Caco-2 (cell line): ENCODE results near the gene PEX6. TPM values are rescaled to one million over a fixed set of nuclear protein-coding genes. Genes with fewer than 3 reads are reported as not detected.

Experiments
- BruUV-seq: library from RNA; stranded (reverse); fragments of 400-500 nt; replicated peaks from 2 replicates; lab custom pipeline; 2021; lab: Mats Ljungman, UMichigan
- CTCF ChIA-PET: fragments of 300-600 bp; sonication (Branson Sonifier 250); formaldehyde crosslinking; loops from one replicate; lab custom pipeline; 2022; ENCODE audit warnings: antibody characterized with exemption; lab: Charles Lee
- POLR2A ChIA-PET: fragments of 300-600 bp; sonication (Branson Sonifier 250); formaldehyde crosslinking; loops from one replicate; lab custom pipeline; 2022; ENCODE audit warnings: antibody characterized with exemption; lab: Charles Lee
- DNase-seq, 2 experiments: peaks; one replicate each; pipeline versions ENCODE4 v3.0.0 to v3.0.0-alpha.2; 2020 to 2022
- H3K27me3 ChIP-seq: replicated peaks from 2 replicates; pipeline ENCODE4 v1.6.0; 2011; ENCODE audit warnings: low read length; ENCODE audit not compliant: control insufficient read depth, insufficient read depth
- H3K36me3 ChIP-seq: 2 replicates; pipeline ENCODE4 v1.5.1; 2011; ENCODE audit warnings: low read length; ENCODE audit not compliant: control insufficient read depth, insufficient read depth
- H3K4me1 ChIP-seq: fragments of 250-450 bp; sonication (Bioruptor Pico); 2 replicates; pipeline ENCODE4 v1.5.1; 2020; ENCODE audit warnings: mild to moderate bottlenecking
- H3K4me3 ChIP-seq: 2 replicates; pipeline ENCODE4 v1.5.1; 2011; ENCODE audit warnings: low read depth, mild to moderate bottlenecking, control low read depth, low read length
- H3K9me3 ChIP-seq: fragments of 250-450 bp; sonication (Bioruptor Pico); 2 replicates; pipeline ENCODE4 v1.5.1; 2020; ENCODE audit warnings: mild to moderate bottlenecking, moderate library complexity
- H3K27ac Mint-ChIP-seq: one replicate; pipeline ENCODE4 v1.8.0; 2022; ENCODE audit warnings: mixed read lengths; ENCODE audit not compliant: unreplicated experiment
- H3K27me3 Mint-ChIP-seq: one replicate; pipeline ENCODE4 v1.8.0; 2022; ENCODE audit warnings: mixed read lengths; ENCODE audit not compliant: insufficient read depth, unreplicated experiment
- H3K36me3 Mint-ChIP-seq: one replicate; pipeline ENCODE4 v1.8.0; 2022; ENCODE audit warnings: mild to moderate bottlenecking, mixed read lengths; ENCODE audit not compliant: insufficient read depth, unreplicated experiment
- H3K4me1 Mint-ChIP-seq: one replicate; pipeline ENCODE4 v1.8.0; 2022; ENCODE audit warnings: low read depth, mixed read lengths; ENCODE audit not compliant: unreplicated experiment
- H3K4me3 Mint-ChIP-seq: one replicate; pipeline ENCODE4 v1.8.0; 2022; ENCODE audit warnings: mild to moderate bottlenecking, moderate library complexity, mixed read lengths; ENCODE audit not compliant: unreplicated experiment
- H3K9me3 Mint-ChIP-seq: one replicate; pipeline ENCODE4 v1.8.0; 2022; ENCODE audit warnings: mixed read lengths; ENCODE audit not compliant: unreplicated experiment
- CTCF ChIP-seq, 2 experiments: fragments of 200-600 bp in 1 of 2; IDR thresholded peaks; 1 replicate in 1 of 2; 2 replicates in 1 of 2; pipeline versions ENCODE4 v1.5.1 to v1.8.0; 2011 to 2022; ENCODE audit warnings: antibody characterized with exemption in 1 of 2, control low read depth in 1 of 2, inconsistent platforms in 1 of 2, low read depth in 1 of 2, low read length in 1 of 2, mild to moderate bottlenecking in 1 of 2, moderate library complexity in 1 of 2; ENCODE audit not compliant: insufficient read depth in 1 of 2, severe bottlenecking in 1 of 2, unreplicated experiment in 1 of 2
- intact Hi-C: fragments of 100-400 bp; cut with micrococcal nuclease; formaldehyde crosslinking; loops from one replicate; pipeline ENCODE4 v1.10.0; 2022; ENCODE audit not compliant: unreplicated experiment
- total RNA-seq: library from RNA; stranded (reverse); gene quantifications from 2 replicates; pipeline ENCODE4 v1.2.3, GENCODE V29; 2022

The PEX6 gene
- total RNA-seq, 1 experiment from 2014 or later, result 6.9 TPM

- intact Hi-C loops, result no loop called here
- H3K27ac Mint-ChIP-seq, result no peak overlapping the region
- no peaks in the 10 kb centered on the region for H3K27me3 Mint-ChIP-seq
- no peaks in the 10 kb centered on the region for H3K9me3 Mint-ChIP-seq
- Histone ChIP-seq H3K27me3 (no peaks in the 10 kb centered on the region), H3K4me1 (0 out of 2 replicates have a peak, but pooled peaks cover 3% of the 10 kb centered on the region), H3K4me3 (no peak overlapping the region), H3K36me3 (0 out of 2 replicates have a peak, but pooled peaks cover 2% of the 10 kb centered on the region), H3K9me3 (no peaks in the 10 kb centered on the region)
- H3K4me1 Mint-ChIP-seq, result peaks cover 9% of the 10 kb centered on the region
- H3K4me3 Mint-ChIP-seq, result no peak overlapping the region
- TF ChIP-seq CTCF (IDR thresholded peaks at IDR 0.05; ENCODE audit: insufficient read depth in 1 of 2, low read depth in 1 of 2, low read length in 1 of 2, severe bottlenecking in 1 of 2, unreplicated experiment in 1 of 2), result no peak
- no TSS peak for BruUV-seq
- H3K36me3 Mint-ChIP-seq, result peaks cover 48% of the 10 kb centered on the region
- ChIA-PET POLR2A (no interaction called here), CTCF (no interaction called here)
- DNase-seq, result no peak
These were observed 43.7 kb downstream of the PEX6 start for GRCh38 chr6:42935322-42935721.

GRCh38 chr6:42933205-42933604 lies 45.8 kb downstream of the PEX6 start:
- H3K27me3 Mint-ChIP-seq, result no peaks in the 10 kb centered on the region
- Histone ChIP-seq H3K9me3 (no peaks in the 10 kb centered on the region), H3K27me3 (no peaks in the 10 kb centered on the region), H3K36me3 (0 out of 2 replicates have a peak, but pooled peaks cover 2% of the 10 kb centered on the region), H3K4me1 (peaks cover 8% of the 10 kb centered on the region), H3K4me3 (no peak overlapping the region)
- peaks cover 13% of the 10 kb centered on the region for H3K4me1 Mint-ChIP-seq
- H3K9me3 Mint-ChIP-seq, result no peaks in the 10 kb centered on the region
- no peak for DNase-seq
- H3K4me3 Mint-ChIP-seq, result no peak overlapping the region
- TF ChIP-seq CTCF (IDR thresholded peaks at IDR 0.05; ENCODE audit: insufficient read depth in 1 of 2, low read depth in 1 of 2, low read length in 1 of 2, severe bottlenecking in 1 of 2, unreplicated experiment in 1 of 2), result no peak
- CTCF ChIA-PET, result no interaction called here
- intact Hi-C loops, result no loop called here
- POLR2A ChIA-PET, result no interaction called here
- no peak overlapping the region for H3K27ac Mint-ChIP-seq
- H3K36me3 Mint-ChIP-seq, result peaks cover 60% of the 10 kb centered on the region
- no TSS peak for BruUV-seq

GRCh38 chr6:42932412-42932811 lies 46.6 kb downstream of the PEX6 start:
- no peaks in the 10 kb centered on the region for H3K27me3 ChIP-seq
- peaks cover 8% of the 10 kb centered on the region for H3K4me1 ChIP-seq
- Mint-ChIP-seq H3K4me1 (peaks cover 13% of the 10 kb centered on the region), H3K36me3 (peaks cover 56% of the 10 kb centered on the region), H3K9me3 (no peaks in the 10 kb centered on the region), H3K27me3 (no peaks in the 10 kb centered on the region), H3K4me3 (no peak overlapping the region), H3K27ac (no peak overlapping the region)
- no peak for DNase-seq
- no peak overlapping the region for H3K4me3 ChIP-seq
- intact Hi-C loops, result no loop called here
- ChIA-PET CTCF (no interaction called here), POLR2A (no interaction called here)
- no peaks in the 10 kb centered on the region for H3K9me3 ChIP-seq
- no TSS peak for BruUV-seq
- H3K36me3 ChIP-seq, result 0 out of 2 replicates have a peak, but pooled peaks cover 2% of the 10 kb centered on the region
- no peak for TF ChIP-seq CTCF (IDR thresholded peaks at IDR 0.05; ENCODE audit: insufficient read depth in 1 of 2, low read depth in 1 of 2, low read length in 1 of 2, severe bottlenecking in 1 of 2, unreplicated experiment in 1 of 2)
